ENCODE results near the gene CD300H. TPM values are rescaled to one million over a fixed set of nuclear protein-coding genes. Genes with fewer than 3 reads are reported as not detected.

The CD300H gene
- total RNA-seq, 1 experiment from 2014 or later = not detected

DNA sequence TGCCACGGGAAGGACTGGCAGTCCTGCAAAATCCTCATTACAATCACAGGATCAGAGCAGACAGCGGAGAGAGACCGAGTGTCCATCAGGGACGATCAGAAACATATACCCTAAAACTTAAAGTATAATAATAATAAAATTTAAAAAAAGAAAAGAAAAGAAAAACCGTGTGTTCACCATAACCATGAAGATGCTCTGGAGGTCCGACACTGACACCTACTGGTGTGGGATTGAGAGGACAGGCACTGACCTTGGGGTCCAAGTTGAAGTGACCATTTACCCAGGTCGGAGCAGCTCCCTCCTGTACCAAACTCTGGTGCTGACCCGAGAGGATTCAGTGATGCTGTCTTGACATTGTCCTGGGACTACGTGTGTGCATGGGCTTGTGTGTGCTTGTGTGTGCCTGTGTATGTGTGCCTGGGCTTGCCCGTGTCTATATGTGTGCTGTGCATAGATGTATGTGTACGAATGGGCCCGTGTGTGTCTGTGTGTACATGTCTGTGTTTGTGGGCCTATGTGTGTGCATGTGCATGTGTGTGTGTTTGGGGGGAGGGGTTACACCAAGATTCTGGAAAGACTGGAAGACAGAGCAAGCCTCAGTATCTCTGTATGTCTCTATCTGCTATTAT is 34.7 kb upstream of the CD300H start:
- H4K20me1 ChIP-seq (ENCODE audit: low read length) = no peaks in the 10 kb centered on the region
- intact Hi-C loops (cut with micrococcal nuclease) = loop anchor here (1.0 to 5.0 kb wide), 2 partner anchors 109 to 235 kb away; partner anchors contain the start of gene GPR142
- no TSS peak for BruUV-seq (replicated peaks)
- ChIA-PET POLR2A (ENCODE audit: unreplicated experiment) (no interaction called here), CTCF (no interaction called here)
- peaks cover 53% of the 10 kb centered on the region for H3K27me3 ChIP-seq (ENCODE audit: low read length)
- H3K9me2 ChIP-seq (replicated peaks; ENCODE audit: low read length) = no peaks in the 10 kb centered on the region
- H3K4me3 ChIP-seq (ENCODE audit: low read length) = no peak overlapping the region
- no peaks in the 10 kb centered on the region for H3F3A ChIP-seq (ENCODE audit: low read length, unreplicated experiment)
- H3K27ac ChIP-seq (ENCODE audit: low read length) = no peak overlapping the region
- DNase-seq = peak; percentile 73
- no peaks in the 10 kb centered on the region for H3K79me2 ChIP-seq (ENCODE audit: low read length)
- H3K9ac ChIP-seq (ENCODE audit: low read length) = no peak overlapping the region
- ATAC-seq = peak; percentile 63
- no peak overlapping the region for H2AFZ ChIP-seq (ENCODE audit: low read length)
- peaks cover 8% of the 10 kb centered on the region for H3K4me1 ChIP-seq (ENCODE audit: insufficient read depth, low read length)
- TF ChIP-seq, protein P1, sequence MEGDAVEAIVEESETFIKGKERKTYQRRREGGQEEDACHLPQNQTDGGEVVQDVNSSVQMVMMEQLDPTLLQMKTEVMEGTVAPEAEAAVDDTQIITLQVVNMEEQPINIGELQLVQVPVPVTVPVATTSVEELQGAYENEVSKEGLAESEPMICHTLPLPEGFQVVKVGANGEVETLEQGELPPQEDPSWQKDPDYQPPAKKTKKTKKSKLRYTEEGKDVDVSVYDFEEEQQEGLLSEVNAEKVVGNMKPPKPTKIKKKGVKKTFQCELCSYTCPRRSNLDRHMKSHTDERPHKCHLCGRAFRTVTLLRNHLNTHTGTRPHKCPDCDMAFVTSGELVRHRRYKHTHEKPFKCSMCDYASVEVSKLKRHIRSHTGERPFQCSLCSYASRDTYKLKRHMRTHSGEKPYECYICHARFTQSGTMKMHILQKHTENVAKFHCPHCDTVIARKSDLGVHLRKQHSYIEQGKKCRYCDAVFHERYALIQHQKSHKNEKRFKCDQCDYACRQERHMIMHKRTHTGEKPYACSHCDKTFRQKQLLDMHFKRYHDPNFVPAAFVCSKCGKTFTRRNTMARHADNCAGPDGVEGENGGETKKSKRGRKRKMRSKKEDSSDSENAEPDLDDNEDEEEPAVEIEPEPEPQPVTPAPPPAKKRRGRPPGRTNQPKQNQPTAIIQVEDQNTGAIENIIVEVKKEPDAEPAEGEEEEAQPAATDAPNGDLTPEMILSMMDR (conservative IDR thresholded peaks at IDR 0.05; ENCODE audit: low read depth, low read length) = peak; percentile 76
- TF ChIP-seq EZH2phosphoT487 (IDR thresholded peaks at IDR 0.05; ENCODE audit: borderline replicate concordance, low read length) = no peak
- no peak for TF ChIP-seq EZH2 (IDR thresholded peaks at IDR 0.05; ENCODE audit: low read length, unreplicated experiment)
- no peak overlapping the region for H3K4me2 ChIP-seq (ENCODE audit: low read length)
- no peaks in the 10 kb centered on the region for H3K36me3 ChIP-seq (ENCODE audit: low read depth, low read length)
- H3K9me3 ChIP-seq (ENCODE audit: low read length) = no peaks in the 10 kb centered on the region

DNA sequence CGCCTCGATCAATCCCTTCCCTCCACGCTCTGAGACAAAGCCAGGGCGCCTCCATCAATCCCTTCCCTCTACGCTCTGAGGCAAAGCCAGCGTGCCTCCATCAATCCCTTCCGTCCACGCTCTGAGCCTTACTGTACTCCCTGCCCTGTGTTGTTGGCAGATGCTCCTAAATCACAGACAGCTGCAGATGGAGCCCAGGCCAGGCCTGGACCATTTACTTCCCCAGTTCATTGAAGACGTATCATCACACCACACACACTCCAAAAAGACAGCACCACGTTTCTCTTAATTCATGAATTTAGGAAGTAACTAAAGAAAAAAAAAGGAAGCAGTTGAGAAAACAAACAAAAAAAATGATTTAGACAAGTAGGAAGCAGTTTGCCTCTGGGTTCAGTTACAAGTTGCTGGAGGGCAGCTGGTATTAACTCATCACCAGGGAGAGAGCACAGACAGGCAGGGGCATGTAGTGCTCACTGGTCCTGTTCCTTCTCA is 32.2 kb upstream of the CD300H start:
- Histone ChIP-seq H3K4me3 (ENCODE audit: low read length) (no peak overlapping the region), H4K20me1 (ENCODE audit: low read length) (no peaks in the 10 kb centered on the region), H3K36me3 (ENCODE audit: low read depth, low read length) (no peaks in the 10 kb centered on the region), H3K9me3 (ENCODE audit: low read length) (no peaks in the 10 kb centered on the region), H3K27me3 (ENCODE audit: low read length) (peaks cover 78% of the 10 kb centered on the region), H3K27ac (ENCODE audit: low read length) (no peak overlapping the region), H3K4me2 (ENCODE audit: low read length) (no peak overlapping the region), H3K4me1 (ENCODE audit: insufficient read depth, low read length) (no peaks in the 10 kb centered on the region), H2AFZ (ENCODE audit: low read length) (no peak overlapping the region), H3K9me2 (replicated peaks; ENCODE audit: low read length) (no peaks in the 10 kb centered on the region), H3K79me2 (ENCODE audit: low read length) (no peaks in the 10 kb centered on the region), H3K9ac (ENCODE audit: low read length) (no peak overlapping the region), H3F3A (ENCODE audit: low read length, unreplicated experiment) (no peaks in the 10 kb centered on the region)
- POLR2A ChIA-PET (ENCODE audit: unreplicated experiment) = no interaction called here
- no peak for TF ChIP-seq EZH2 (IDR thresholded peaks at IDR 0.05; ENCODE audit: low read length, unreplicated experiment)
- TF ChIP-seq, protein P1 (conservative IDR thresholded peaks at IDR 0.05; ENCODE audit: low read depth, low read length) = no peak
- TF ChIP-seq EZH2phosphoT487 (IDR thresholded peaks at IDR 0.05; ENCODE audit: borderline replicate concordance, low read length) = no peak
- intact Hi-C loops (cut with micrococcal nuclease) = no loop called here
- BruUV-seq (replicated peaks) = no TSS peak
- CTCF ChIA-PET = no interaction called here
- ATAC-seq (no peak), DNase-seq (no peak)

DNA sequence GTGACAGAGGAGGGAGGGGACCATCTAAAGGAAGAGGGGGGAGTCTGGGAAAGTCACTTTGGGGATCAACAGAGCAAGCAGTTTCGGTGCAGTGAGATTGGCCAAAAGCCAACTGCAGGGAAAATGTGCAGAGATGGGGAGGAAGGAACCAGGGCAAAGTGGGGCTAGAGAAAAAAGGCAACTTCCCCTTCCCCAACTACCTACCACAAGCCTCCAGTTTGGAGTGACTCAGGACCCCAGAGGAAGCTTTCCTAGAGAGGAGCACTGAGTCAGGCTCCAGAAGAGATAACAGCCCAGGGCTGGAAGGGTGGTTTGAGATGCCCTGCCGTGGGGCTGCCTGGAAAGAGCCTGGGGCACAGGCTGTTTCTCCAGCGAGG is 31.7 kb upstream of the CD300H start:
- no peaks in the 10 kb centered on the region for H3K79me2 ChIP-seq (ENCODE audit: low read length)
- H3K4me2 ChIP-seq (ENCODE audit: low read length) = no peak overlapping the region
- H3K9ac ChIP-seq (ENCODE audit: low read length) = no peak overlapping the region
- CTCF ChIA-PET = no interaction called here
- no peak overlapping the region for H3K4me3 ChIP-seq (ENCODE audit: low read length)
- no peaks in the 10 kb centered on the region for H3F3A ChIP-seq (ENCODE audit: low read length, unreplicated experiment)
- intact Hi-C loops (cut with micrococcal nuclease) = no loop called here
- H3K9me3 ChIP-seq (ENCODE audit: low read length) = no peaks in the 10 kb centered on the region
- H2AFZ ChIP-seq (ENCODE audit: low read length) = no peak overlapping the region
- H4K20me1 ChIP-seq (ENCODE audit: low read length) = no peaks in the 10 kb centered on the region
- no peaks in the 10 kb centered on the region for H3K4me1 ChIP-seq (ENCODE audit: insufficient read depth, low read length)
- DNase-seq (no peak), ATAC-seq (no peak)
- H3K36me3 ChIP-seq (ENCODE audit: low read depth, low read length) = no peaks in the 10 kb centered on the region
- no peaks in the 10 kb centered on the region for H3K9me2 ChIP-seq (replicated peaks; ENCODE audit: low read length)
- POLR2A ChIA-PET (ENCODE audit: unreplicated experiment) = no interaction called here
- no peak overlapping the region for H3K27ac ChIP-seq (ENCODE audit: low read length)
- BruUV-seq (replicated peaks) = no TSS peak
- peaks cover 76% of the 10 kb centered on the region for H3K27me3 ChIP-seq (ENCODE audit: low read length)
- TF ChIP-seq EZH2 (IDR thresholded peaks at IDR 0.05; ENCODE audit: low read length, unreplicated experiment) (no peak), EZH2phosphoT487 (IDR thresholded peaks at IDR 0.05; ENCODE audit: borderline replicate concordance, low read length) (no peak)
- TF ChIP-seq, protein P1 (conservative IDR thresholded peaks at IDR 0.05; ENCODE audit: low read depth, low read length) = no peak

Data from PC-3 (cell line).